Endothelial cell of umbilical vein (primary cell): Measurements from ENCODE around the gene EYS. TPM values are rescaled to one million over a fixed set of nuclear protein-coding genes. Genes with fewer than 3 reads are reported as not detected.

Experiments
- BruUV-seq: library from RNA; stranded (reverse); fragments of 400-500 nt; replicated peaks from 2 replicates; lab custom pipeline; 2021; lab: Mats Ljungman, UMichigan
- CTCF ChIA-PET: fragments of 300-600, 350-600 bp; sonication (Branson Sonifier 250); formaldehyde crosslinking; loops from one replicate; lab custom pipeline; 2021; ENCODE audit warnings: antibody characterized with exemption, inconsistent platforms; lab: Charles Lee
- POLR2A ChIA-PET: fragments of 300-600, 350-600 bp; sonication (Branson Sonifier 250); formaldehyde crosslinking; loops from one replicate; lab custom pipeline; 2021; ENCODE audit warnings: antibody characterized with exemption, inconsistent platforms; lab: Charles Lee
- DNase-seq: peaks from one replicate; pipeline ENCODE4 v3.0.0-alpha.2; 2011; ENCODE audit warnings: low read depth, low spot score
- FAIRE-seq: peaks from 2 replicates; lab custom pipeline; 2011; peaks lifted over from hg19 to GRCh38; lab: Jason Lieb, UNC
- H2AFZ ChIP-seq: 2 replicates; pipeline ENCODE4 v1.6.0; 2012; ENCODE audit warnings: low read depth, low read length, control low read depth, inconsistent platforms
- H3K27ac ChIP-seq: 2 replicates; pipeline ENCODE4 v1.5.1; 2011; ENCODE audit warnings: low read depth, mild to moderate bottlenecking, control low read depth, low read length, moderate library complexity; ENCODE audit not compliant: insufficient read depth
- H3K27me3 ChIP-seq, 2 experiments: 2 replicates each; pipeline versions ENCODE4 v1.6.0 to v1.6.1; 2011; ENCODE audit warnings: low read length in 2 of 2, mixed read lengths in 1 of 2; ENCODE audit not compliant: control insufficient read depth in 2 of 2, insufficient read depth in 2 of 2
- H3K36me3 ChIP-seq, 2 experiments: 2 replicates in 1 of 2; 3 replicates in 1 of 2; pipeline ENCODE4 v1.5.1; 2011; ENCODE audit warnings: low read length in 2 of 2, mild to moderate bottlenecking in 1 of 2, moderate library complexity in 1 of 2; ENCODE audit not compliant: control insufficient read depth in 2 of 2, insufficient read depth in 2 of 2; ENCODE audit errors: extremely low read depth in 1 of 2
- H3K4me1 ChIP-seq: 3 replicates; pipeline ENCODE4 v1.5.1; 2011; ENCODE audit warnings: mild to moderate bottlenecking, low read length; ENCODE audit not compliant: control insufficient read depth, insufficient read depth; ENCODE audit errors: extremely low read depth
- H3K4me2 ChIP-seq: 2 replicates; pipeline ENCODE4 v1.6.1; 2011; ENCODE audit warnings: low read length, control low read depth, mixed read lengths; ENCODE audit not compliant: insufficient read depth
- H3K4me3 ChIP-seq, 3 experiments: fragments of 200-600 bp in 1 of 3; sonication (generic), shearing (Covaris generic) in 1 of 3; replicated peaks in 1 of 3; 2 replicates each; pipeline ENCODE4 v1.5.1; 2011 to 2016; ENCODE audit warnings: control low read depth in 3 of 3, low read length in 3 of 3, mild to moderate bottlenecking in 2 of 3, inconsistent platforms in 1 of 3, low read depth in 1 of 3, moderate library complexity in 1 of 3; ENCODE audit not compliant: insufficient read depth in 1 of 3
- H3K79me2 ChIP-seq: 2 replicates; pipeline ENCODE4 v1.6.0; 2012; ENCODE audit warnings: low read length, inconsistent platforms; ENCODE audit not compliant: control insufficient read depth, insufficient read depth
- H3K9ac ChIP-seq: replicated peaks from 2 replicates; pipeline ENCODE3; 2011; ENCODE audit warnings: low read length, control low read depth; ENCODE audit not compliant: insufficient read depth; ENCODE audit errors: extremely low read depth
- H3K9me1 ChIP-seq: replicated peaks from 3 replicates; pipeline ENCODE4 v1.6.0; 2011; ENCODE audit warnings: mild to moderate bottlenecking, low read length; ENCODE audit not compliant: control insufficient read depth, insufficient read depth; ENCODE audit errors: extremely low read depth
- H3K9me3 ChIP-seq: replicated peaks from 2 replicates; pipeline ENCODE4 v1.5.1; 2012; ENCODE audit warnings: low read length, inconsistent platforms; ENCODE audit not compliant: control insufficient read depth, insufficient read depth
- H4K20me1 ChIP-seq: replicated peaks from 2 replicates; pipeline ENCODE3; 2011; ENCODE audit warnings: mild to moderate bottlenecking, low read length; ENCODE audit not compliant: control insufficient read depth, insufficient read depth; ENCODE audit errors: extremely low read depth
- EZH2 ChIP-seq: IDR thresholded peaks from 2 replicates; pipeline ENCODE4 v1.6.1; 2012; ENCODE audit warnings: borderline replicate concordance, low read depth, mild to moderate bottlenecking, moderate library complexity, low read length, inconsistent platforms; ENCODE audit not compliant: severe bottlenecking
- FOS ChIP-seq: IDR thresholded peaks from 2 replicates; pipeline ENCODE4 v1.6.1; 2011; ENCODE audit warnings: mild to moderate bottlenecking, low read length, moderate library complexity, borderline replicate concordance; ENCODE audit not compliant: insufficient read depth
- GATA2 ChIP-seq: IDR thresholded peaks from 2 replicates; pipeline ENCODE4 v1.7.0; 2011; ENCODE audit warnings: low read depth, mild to moderate bottlenecking, moderate library complexity, mixed read lengths, low read length; ENCODE audit not compliant: insufficient read length, insufficient read depth
- JUN ChIP-seq: IDR thresholded peaks from 2 replicates; pipeline ENCODE4 v1.6.1; 2011; ENCODE audit warnings: borderline replicate concordance, low read depth; ENCODE audit not compliant: insufficient read length, insufficient read depth
- POLR2A ChIP-seq: IDR thresholded peaks from 2 replicates; pipeline ENCODE4 v1.6.1; 2012; ENCODE audit warnings: low read depth, mild to moderate bottlenecking, control low read depth, low read length
- dilution Hi-C: fragments of 300-500 bp; cut with MboI; formaldehyde crosslinking; loops from one replicate; pipeline ENCODE4 v1.15.0; 2019; ENCODE audit warnings: low sequenced_read_pairs; ENCODE audit not compliant: extremely low pct_ligation_motif_present
- intact Hi-C: fragments of 100-400 bp; cut with micrococcal nuclease; formaldehyde crosslinking; loops from one replicate; pipeline ENCODE4 v1.10.0; 2022
- polyA plus RNA-seq, 4 experiments: library from polyadenylated mRNA; depleted of rRNA in 3 of 4; stranded (reverse) in 3 of 4; unstranded in 1 of 4; fragments of >200 nt; gene quantifications; 2 replicates each; pipeline versions ENCODE4 v1.2.1 to v1.2.3, GENCODE V29; 2011 to 2012; ENCODE audit warnings: missing spikeins in 1 of 4
- total RNA-seq: library from RNA; stranded (reverse); gene quantifications from 2 replicates; pipeline ENCODE4 v1.2.3, GENCODE V29; 2021
- TF ChIP-seq, protein P1 (sequence below), 2 donors: IDR thresholded peaks; 1 replicate in 1 of 2; 2 replicates in 1 of 2; pipeline ENCODE4 v1.5.1; 2011; ENCODE audit warnings: low read length in 2 of 2, mild to moderate bottlenecking in 2 of 2, moderate library complexity in 2 of 2, control low read depth in 1 of 2, inconsistent platforms in 1 of 2, low read depth in 1 of 2; ENCODE audit not compliant: insufficient read depth in 1 of 2; ENCODE audit errors: extremely low read depth in 1 of 2
- TF ChIP-seq, protein P2 (sequence below): IDR thresholded peaks from 2 replicates; pipeline ENCODE4 v1.6.1; 2011; ENCODE audit not compliant: insufficient read depth, insufficient read length

The EYS gene
- total and polyA plus RNA-seq, 2 donors (not counting 3 experiments of a cell fraction or from before 2014, with no cell fraction given), result 0.01 to 0.27 TPM

DNA sequence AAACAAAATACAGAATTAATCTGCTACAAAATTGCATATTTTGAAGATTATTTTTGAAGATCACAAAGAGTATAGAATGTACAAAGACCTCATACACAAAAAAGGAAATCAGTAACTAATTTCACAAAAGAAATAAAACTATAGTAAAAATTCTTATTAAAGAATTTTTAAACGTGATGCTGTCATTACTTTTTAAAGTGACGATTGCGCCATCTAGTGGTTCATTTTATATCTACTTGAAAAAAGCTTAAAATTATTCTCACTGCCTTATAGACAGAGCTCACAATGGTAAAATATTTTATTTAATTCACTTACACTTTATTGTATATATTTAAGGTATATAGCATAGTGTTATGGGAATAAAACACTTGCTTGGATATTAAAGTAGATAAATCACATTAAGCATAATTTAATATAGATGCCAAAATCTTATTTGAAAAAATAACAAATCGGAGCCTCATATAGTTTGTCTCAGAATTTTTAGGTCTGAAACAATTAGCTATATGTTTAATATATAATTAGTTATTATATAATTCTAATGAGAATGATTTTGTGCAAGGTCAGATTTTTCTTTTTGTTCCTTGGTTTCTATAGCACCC lies 1942.6 kb downstream of the EYS start:
- H3K9me3 ChIP-seq, result no peaks in the 10 kb centered on the region
- H3K4me3 ChIP-seq, result no peak overlapping the region
- H3K27ac ChIP-seq, result no peak overlapping the region
- no peak overlapping the region for H2AFZ ChIP-seq
- CTCF ChIA-PET, result interaction anchor here (0.6 to 1.6 kb wide), 59 partner anchors 10 to 470 kb away, joined by 3 to 101 read pairs (median 5); partner anchors contain the start of gene PHF3
- peak; percentile 52 for DNase-seq
- H3K9me1 ChIP-seq, result no peaks in the 10 kb centered on the region
- H3K79me2 ChIP-seq, result no peaks in the 10 kb centered on the region
- H3K36me3 ChIP-seq, result no peaks in the 10 kb centered on the region
- H3K9ac ChIP-seq, result no peak overlapping the region
- no peak for TF ChIP-seq FOS
- TF ChIP-seq, protein P1, sequence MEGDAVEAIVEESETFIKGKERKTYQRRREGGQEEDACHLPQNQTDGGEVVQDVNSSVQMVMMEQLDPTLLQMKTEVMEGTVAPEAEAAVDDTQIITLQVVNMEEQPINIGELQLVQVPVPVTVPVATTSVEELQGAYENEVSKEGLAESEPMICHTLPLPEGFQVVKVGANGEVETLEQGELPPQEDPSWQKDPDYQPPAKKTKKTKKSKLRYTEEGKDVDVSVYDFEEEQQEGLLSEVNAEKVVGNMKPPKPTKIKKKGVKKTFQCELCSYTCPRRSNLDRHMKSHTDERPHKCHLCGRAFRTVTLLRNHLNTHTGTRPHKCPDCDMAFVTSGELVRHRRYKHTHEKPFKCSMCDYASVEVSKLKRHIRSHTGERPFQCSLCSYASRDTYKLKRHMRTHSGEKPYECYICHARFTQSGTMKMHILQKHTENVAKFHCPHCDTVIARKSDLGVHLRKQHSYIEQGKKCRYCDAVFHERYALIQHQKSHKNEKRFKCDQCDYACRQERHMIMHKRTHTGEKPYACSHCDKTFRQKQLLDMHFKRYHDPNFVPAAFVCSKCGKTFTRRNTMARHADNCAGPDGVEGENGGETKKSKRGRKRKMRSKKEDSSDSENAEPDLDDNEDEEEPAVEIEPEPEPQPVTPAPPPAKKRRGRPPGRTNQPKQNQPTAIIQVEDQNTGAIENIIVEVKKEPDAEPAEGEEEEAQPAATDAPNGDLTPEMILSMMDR (IDR thresholded peaks at IDR 0.05; ENCODE audit: extremely low read depth in 1 of 2, insufficient read depth in 1 of 2, low read depth in 1 of 2, low read length in 2 of 2), result peak in 1 of 2 donors; percentile 19
- TF ChIP-seq GATA2, result no peak
- FAIRE-seq, result peak; percentile 38
- no TSS peak for BruUV-seq
- no peaks in the 10 kb centered on the region for H3K4me1 ChIP-seq
- POLR2A ChIA-PET, result no interaction called here
- intact Hi-C loops, result loop anchor here (1.0 to 2.0 kb wide), 4 partner anchors 38 to 456 kb away; no protein-coding TSS in a partner anchor
- dilution Hi-C loops, result no loop called here
- H3K27me3 ChIP-seq, result peaks cover 0 to 9% of the 10 kb centered on the region in 2 experiments
- H4K20me1 ChIP-seq, result no peaks in the 10 kb centered on the region
- no peak overlapping the region for H3K4me2 ChIP-seq

- Histone ChIP-seq H3K27me3 (peaks cover 0 to 3% of the 10 kb centered on the region in 2 experiments), H3K36me3 (no peaks in the 10 kb centered on the region), H3K4me3 (no peak overlapping the region), H3K4me2 (no peak overlapping the region), H3K9ac (no peak overlapping the region), H3K9me3 (no peaks in the 10 kb centered on the region), H3K27ac (no peak overlapping the region), H3K4me1 (no peaks in the 10 kb centered on the region), H3K9me1 (no peaks in the 10 kb centered on the region), H4K20me1 (no peaks in the 10 kb centered on the region), H3K79me2 (no peaks in the 10 kb centered on the region), H2AFZ (no peak overlapping the region)
- TF ChIP-seq FOS (no peak), EZH2 (no peak), POLR2A (no peak), JUN (no peak), GATA2 (no peak)
- TF ChIP-seq, protein P2, sequence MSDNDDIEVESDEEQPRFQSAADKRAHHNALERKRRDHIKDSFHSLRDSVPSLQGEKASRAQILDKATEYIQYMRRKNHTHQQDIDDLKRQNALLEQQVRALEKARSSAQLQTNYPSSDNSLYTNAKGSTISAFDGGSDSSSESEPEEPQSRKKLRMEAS, result no peak
- no TSS peak for BruUV-seq
- ChIA-PET CTCF (interaction anchor here (6.9 kb wide), 1 partner anchor 162 kb away, joined by 61 read pairs; no protein-coding TSS in a partner anchor), POLR2A (no interaction called here)
- intact Hi-C loops (no loop called here), dilution Hi-C loops (no loop called here)
- DNase-seq (no peak), FAIRE-seq (no peak)
Measured at GRCh38 chr6:63760199-63760598, 1946.8 kb downstream of the EYS start.
